IMR-90 (cell line): ENCODE results near the gene POU6F1. TPM values are rescaled to one million over a fixed set of nuclear protein-coding genes. Genes with fewer than 3 reads are reported as not detected.

Experiments used
- ATAC-seq: fragments of 200-7000 bp; cut with Tn5 transposase; 2 replicates; pipeline ENCODE4 v1.9.1; 2020; ENCODE audit warnings: low read depth, mild to moderate bottlenecking, moderate library complexity
- BruUV-seq: library from RNA; stranded (reverse); fragments of 400-500 nt; replicated peaks from 2 replicates; lab custom pipeline; 2021; lab: Mats Ljungman, UMichigan
- CTCF ChIA-PET: fragments of 300-600 bp; formaldehyde crosslinking; extraction: SDS; loops from one replicate; lab custom pipeline; 2021; ENCODE audit warnings: antibody characterized with exemption; lab: Yijun Ruan, JAX
- POLR2A ChIA-PET: fragments of 300-600 bp; sonication (Branson Sonifier 250); formaldehyde crosslinking; loops from one replicate; lab custom pipeline; 2022; ENCODE audit warnings: antibody characterized with exemption; ENCODE audit not compliant: unreplicated experiment; lab: Charles Lee
- DNase-seq: peaks from one replicate; pipeline ENCODE4 v3.0.0; 2013
- H2AFZ ChIP-seq: replicated peaks from 2 replicates; pipeline ENCODE3; 2013; ENCODE audit warnings: low read length, mild to moderate bottlenecking; ENCODE audit not compliant: poor library complexity
- H2AK5ac ChIP-seq: 2 replicates; pipeline ENCODE4 v1.6.1; 2013; ENCODE audit warnings: low read depth, low read length, inconsistent platforms
- H2AK9ac ChIP-seq: replicated peaks from 2 replicates; pipeline ENCODE3; 2013; ENCODE audit warnings: mild to moderate bottlenecking, low read depth, low read length, moderate library complexity; ENCODE audit not compliant: poor library complexity
- H2BK120ac ChIP-seq: 2 replicates; pipeline ENCODE4 v1.6.1; 2013; ENCODE audit warnings: low read depth, low read length, inconsistent platforms
- H2BK15ac ChIP-seq: 3 replicates; pipeline ENCODE4 v1.6.1; 2013; ENCODE audit warnings: low read depth, low read length, inconsistent platforms
- H2BK20ac ChIP-seq: 2 replicates; pipeline ENCODE4 v1.6.1; 2013; ENCODE audit warnings: low read depth, mild to moderate bottlenecking, inconsistent platforms, low read length, moderate library complexity
- H2BK5ac ChIP-seq: 2 replicates; pipeline ENCODE4 v1.6.1; 2013; ENCODE audit warnings: mild to moderate bottlenecking, low read depth, low read length, inconsistent platforms; ENCODE audit not compliant: poor library complexity, severe bottlenecking
- H3K14ac ChIP-seq: replicated peaks from 2 replicates; pipeline ENCODE4 v1.6.1; 2013; ENCODE audit warnings: low read depth, low read length, inconsistent platforms
- H3K18ac ChIP-seq: 2 replicates; pipeline ENCODE4 v1.6.1; 2013; ENCODE audit warnings: low read depth, low read length, control low read depth
- H3K23ac ChIP-seq: 2 replicates; pipeline ENCODE4 v1.6.1; 2013; ENCODE audit warnings: low read depth, low read length, inconsistent platforms
- H3K27ac ChIP-seq: 2 replicates; pipeline ENCODE4 v1.5.1; 2013; ENCODE audit warnings: mild to moderate bottlenecking, control low read depth, low read length; ENCODE audit not compliant: insufficient read depth
- H3K27me3 ChIP-seq: 2 replicates; pipeline ENCODE4 v1.6.1; 2013; ENCODE audit warnings: low read length; ENCODE audit not compliant: control insufficient read depth, insufficient read depth
- H3K36me3 ChIP-seq: 2 replicates; pipeline ENCODE4 v1.6.1; 2013; ENCODE audit warnings: low read length, mixed read lengths; ENCODE audit not compliant: control insufficient read depth, insufficient read depth
- H3K4ac ChIP-seq: 2 replicates; pipeline ENCODE4 v1.6.1; 2013; ENCODE audit warnings: low read depth, low read length, inconsistent platforms
- H3K4me1 ChIP-seq: 2 replicates; pipeline ENCODE4 v1.6.1; 2013; ENCODE audit warnings: low read length, mixed read lengths; ENCODE audit not compliant: control insufficient read depth, insufficient read depth
- H3K4me2 ChIP-seq: 2 replicates; pipeline ENCODE4 v1.6.1; 2013; ENCODE audit warnings: low read depth, mild to moderate bottlenecking, control low read depth, low read length, moderate library complexity
- H3K4me3 ChIP-seq: 2 replicates; pipeline ENCODE4 v1.5.1; 2013; ENCODE audit warnings: low read depth, mild to moderate bottlenecking, control low read depth, low read length, moderate library complexity; ENCODE audit not compliant: insufficient read depth
- H3K56ac ChIP-seq: 2 replicates; pipeline ENCODE4 v1.6.1; 2013; ENCODE audit warnings: low read length, inconsistent platforms; ENCODE audit not compliant: insufficient read depth; ENCODE audit errors: extremely low read depth
- H3K79me1 ChIP-seq, 2 experiments: 2 replicates each; pipeline ENCODE4 v1.6.1; 2013; ENCODE audit warnings: low read length in 2 of 2, inconsistent platforms in 1 of 2, low read depth in 1 of 2
- H3K9ac ChIP-seq: 2 replicates; pipeline ENCODE4 v1.6.1; 2013; ENCODE audit warnings: low read depth, low read length, control low read depth
- H3K9me1 ChIP-seq: 2 replicates; pipeline ENCODE4 v1.6.1; 2013; ENCODE audit warnings: low read length, inconsistent platforms; ENCODE audit not compliant: insufficient read depth
- H3K9me3 ChIP-seq: 2 replicates; pipeline ENCODE4 v1.6.1; 2013; ENCODE audit warnings: low read length; ENCODE audit not compliant: control insufficient read depth, insufficient read depth
- H4K20me1 ChIP-seq: 2 replicates; pipeline ENCODE4 v1.6.1; 2013; ENCODE audit warnings: low read length, inconsistent platforms; ENCODE audit not compliant: insufficient read depth
- H4K5ac ChIP-seq: 2 replicates; pipeline ENCODE4 v1.6.1; 2013; ENCODE audit warnings: mild to moderate bottlenecking, low read depth, low read length, control low read depth
- H4K8ac ChIP-seq, 2 experiments: 2 replicates each; pipeline ENCODE4 v1.6.1; 2013; ENCODE audit warnings: low read depth in 2 of 2, low read length in 2 of 2, control low read depth in 1 of 2, inconsistent platforms in 1 of 2
- H4K91ac ChIP-seq: 2 replicates; pipeline ENCODE4 v1.6.1; 2013; ENCODE audit warnings: low read depth, low read length, inconsistent platforms; ENCODE audit not compliant: insufficient read depth
- BHLHE40 ChIP-seq: fragments of 150-350 bp; IDR thresholded peaks from 2 replicates; pipeline ENCODE4 v1.6.1; 2016; ENCODE audit warnings: mild to moderate bottlenecking, low read depth, low read length
- FOS ChIP-seq: fragments of 150-350 bp; IDR thresholded peaks from 2 replicates; pipeline ENCODE4 v1.6.1; 2016; ENCODE audit warnings: low read depth, low read length
- MAFK ChIP-seq: IDR thresholded peaks from 2 replicates; pipeline ENCODE4 v1.6.1; 2012; ENCODE audit warnings: low read depth, low read length, improper control_type of control experiment
- MAZ ChIP-seq: IDR thresholded peaks from 2 replicates; pipeline ENCODE4 v1.6.1; 2012; ENCODE audit warnings: low read depth, mild to moderate bottlenecking, low read length, improper control_type of control experiment, moderate library complexity, borderline replicate concordance
- MXI1 ChIP-seq: IDR thresholded peaks from 2 replicates; pipeline ENCODE4 v1.6.1; 2012; ENCODE audit warnings: low read depth, mild to moderate bottlenecking, low read length, moderate library complexity, borderline replicate concordance
- NFE2L2 ChIP-seq: fragments of 150-350 bp; IDR thresholded peaks from 2 replicates; pipeline ENCODE4 v1.6.1; 2016; ENCODE audit warnings: low read depth, mild to moderate bottlenecking, low read length
- RAD21 ChIP-seq: IDR thresholded peaks from 2 replicates; pipeline ENCODE4 v1.6.1; 2012; ENCODE audit warnings: low read length, improper control_type of control experiment
- SMC3 ChIP-seq: fragments of 150-350 bp; IDR thresholded peaks from 2 replicates; pipeline ENCODE4 v1.6.1; 2016; ENCODE audit warnings: low read depth, mild to moderate bottlenecking, antibody characterized with exemption, low read length, moderate library complexity
- WGBS, 2 experiments: methylation state at CpG; one replicate each; pipeline versions ENCODE4 v1.1.5 to v1.1.7; 2013; ENCODE audit warnings: missing lambda C conversion rate in 2 of 2; ENCODE audit not compliant: insufficient read length in 1 of 2; ENCODE audit errors: extremely low coverage in 2 of 2; 5-methylcytosine and 5-hydroxymethylcytosine counted together
- dilution Hi-C: fragments of 300-500 bp; cut with HindIII; formaldehyde crosslinking; loops from one replicate; pipeline ENCODE4 v1.14.3; 2018; ENCODE audit warnings: low sequenced_read_pairs; ENCODE audit not compliant: unreplicated experiment
- in situ Hi-C: fragments of 300-500 bp; cut with MboI; formaldehyde crosslinking; loops from 3 replicates; pipeline ENCODE4 v1.14.3; 2019; ENCODE audit warnings: low sequenced_read_pairs, inconsistent platforms, mixed read lengths
- intact Hi-C: fragments of 100-400 bp; cut with micrococcal nuclease; formaldehyde crosslinking; loops from 2 replicates; pipeline ENCODE4 v1.10.0; 2022
- polyA plus RNA-seq, 3 experiments: library from polyadenylated mRNA; depleted of rRNA; stranded (reverse); fragments of >200 nt; gene quantifications; 2 replicates each; pipeline ENCODE4 v1.2.3, GENCODE V29; 2012; ENCODE audit warnings: low replicate concordance in 1 of 3
- total RNA-seq: library from RNA; depleted of rRNA; stranded (reverse); fragments of >200 nt; gene quantifications from 2 replicates; pipeline ENCODE4 v1.2.3, GENCODE V29; 2012
- TF ChIP-seq, protein P1 (sequence below): fragments of 150-350 bp; IDR thresholded peaks from 2 replicates; pipeline ENCODE4 v1.6.1; 2016; ENCODE audit warnings: low read depth, mild to moderate bottlenecking, low read length, moderate library complexity, borderline replicate concordance
- TF ChIP-seq, protein P2 (sequence below): conservative IDR thresholded peaks from 2 replicates; pipeline ENCODE4 v1.5.1; 2012; ENCODE audit warnings: mild to moderate bottlenecking, low read depth, low read length, improper control_type of control experiment
- TF ChIP-seq, protein P3 (sequence below): fragments of 150-350 bp; IDR thresholded peaks from 2 replicates; pipeline ENCODE4 v1.6.1; 2017; ENCODE audit warnings: mild to moderate bottlenecking, antibody characterized with exemption, low read length, low read depth

The POU6F1 gene
- total and polyA plus RNA-seq, 2 of the 4 experiments (the other 2 are of a cell fraction), result 0.90 to 3.6 TPM

DNA sequence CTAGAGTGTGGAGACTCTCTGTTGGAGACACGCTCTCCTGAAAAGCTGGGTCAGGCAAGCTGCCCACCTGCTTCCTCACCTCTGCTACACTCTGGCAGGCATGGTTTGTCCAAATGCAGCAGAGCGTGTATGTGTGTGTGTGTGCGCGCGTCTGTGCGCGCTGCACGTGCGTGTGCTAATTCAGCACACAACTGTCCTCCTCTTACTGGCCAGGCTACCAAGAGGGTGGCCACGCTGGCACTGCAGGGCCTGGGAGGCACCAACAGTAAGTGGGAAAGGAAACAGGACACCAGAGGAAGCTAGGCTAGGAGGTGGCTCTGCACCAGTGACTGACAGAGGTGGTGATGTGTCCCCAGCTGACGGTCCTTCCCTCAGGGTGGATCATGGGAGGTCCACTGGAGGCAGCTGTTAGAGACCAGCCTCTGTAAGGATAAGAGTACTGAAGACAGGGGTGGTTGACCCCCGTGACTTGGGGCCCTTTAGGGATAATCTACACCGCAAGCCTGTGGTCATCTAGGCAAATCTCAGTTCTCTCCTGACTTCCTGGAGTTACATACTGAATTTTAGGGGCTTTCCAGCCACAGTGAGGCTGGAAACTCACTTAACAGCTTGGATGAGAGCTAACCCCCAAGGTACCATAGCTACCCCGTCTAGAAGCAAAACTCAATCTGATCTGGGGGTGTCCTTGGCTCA lies 29.4 kb downstream of the POU6F1 start (continued):
- no peak for TF ChIP-seq MXI1

DNA sequence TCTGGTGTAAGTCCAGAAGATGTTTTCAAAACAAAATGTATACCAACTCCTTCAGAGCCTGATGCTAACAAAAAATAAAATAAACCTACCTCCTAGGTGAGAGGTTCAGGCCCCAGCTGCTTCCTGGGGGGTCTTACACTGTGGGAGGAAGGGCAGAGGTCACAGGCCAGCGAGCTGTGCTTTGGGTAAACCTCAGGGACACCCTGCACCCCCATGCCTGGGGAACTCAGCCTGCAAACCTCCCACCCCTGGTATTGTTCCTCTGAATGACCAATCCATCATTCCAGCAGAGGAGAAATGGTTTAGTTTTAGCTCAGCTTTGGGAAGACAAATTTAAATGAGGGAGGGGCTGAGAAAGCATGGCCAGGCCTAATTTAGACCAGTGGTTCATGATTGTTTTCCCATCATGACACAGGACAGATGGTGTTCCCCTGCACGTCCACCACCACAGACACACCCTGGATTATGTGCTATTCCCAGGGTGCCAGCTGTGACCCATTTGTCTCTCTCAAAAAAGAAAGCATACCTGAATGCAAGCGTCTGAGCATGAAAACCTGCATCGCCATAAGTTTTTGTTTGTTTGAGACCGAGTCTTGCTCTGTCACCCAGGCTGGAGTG lies 30.4 kb downstream of the POU6F1 start:
- no peaks in the 10 kb centered on the region for H4K20me1 ChIP-seq
- in situ Hi-C loops (no loop called here), intact Hi-C loops (no loop called here), dilution Hi-C loops (no loop called here)
- H3K4me3 ChIP-seq, result no peak overlapping the region
- no CpG with 5 or more reads among the region's 5 CpGs for WGBS, 2 experiments
- H3K56ac ChIP-seq, result no peak overlapping the region
- ChIA-PET CTCF (interaction anchor here (0.7 kb wide), 1 partner anchor 92 kb away, joined by 3 read pairs; no protein-coding TSS in a partner anchor), POLR2A (interaction anchor here (0.5 kb wide), 1 partner anchor 30 kb away, joined by 3 read pairs; no protein-coding TSS in a partner anchor)
- H3K4ac ChIP-seq, result no peak overlapping the region
- no peak overlapping the region for H3K9ac ChIP-seq
- no peak overlapping the region for H3K27ac ChIP-seq
- H4K91ac ChIP-seq, result no peak overlapping the region
- peaks cover 2% of the 10 kb centered on the region for H3K27me3 ChIP-seq
- no peaks in the 10 kb centered on the region for H3K79me1 ChIP-seq
- no peak overlapping the region for H3K4me2 ChIP-seq
- peak overlapping the region; percentile 33 for H2AK9ac ChIP-seq
- no peak overlapping the region for H2AFZ ChIP-seq
- no peak overlapping the region for H2BK120ac ChIP-seq
- H3K4me1 ChIP-seq, result 0 out of 2 replicates have a peak, but pooled peaks cover 2% of the 10 kb centered on the region
- H2AK5ac ChIP-seq, result no peak overlapping the region
- 0 out of 2 replicates have a peak, but pooled peaks cover 2% of the 10 kb centered on the region for H3K9me1 ChIP-seq
- no peak for ATAC-seq
- H3K18ac ChIP-seq, result no peak overlapping the region
- no TSS peak for BruUV-seq
- no peak for DNase-seq
- H2BK15ac ChIP-seq, result no peak overlapping the region
- H2BK5ac ChIP-seq, result no peak overlapping the region
- no peaks in the 10 kb centered on the region for H3K9me3 ChIP-seq
- no peak overlapping the region for H2BK20ac ChIP-seq
- H4K8ac ChIP-seq, result no peak overlapping the region
- H4K5ac ChIP-seq, result no peak overlapping the region
- no peak overlapping the region for H3K14ac ChIP-seq
- H3K23ac ChIP-seq, result no peak overlapping the region
- H3K36me3 ChIP-seq, result peaks cover 16% of the 10 kb centered on the region
- TF ChIP-seq, protein P1, sequence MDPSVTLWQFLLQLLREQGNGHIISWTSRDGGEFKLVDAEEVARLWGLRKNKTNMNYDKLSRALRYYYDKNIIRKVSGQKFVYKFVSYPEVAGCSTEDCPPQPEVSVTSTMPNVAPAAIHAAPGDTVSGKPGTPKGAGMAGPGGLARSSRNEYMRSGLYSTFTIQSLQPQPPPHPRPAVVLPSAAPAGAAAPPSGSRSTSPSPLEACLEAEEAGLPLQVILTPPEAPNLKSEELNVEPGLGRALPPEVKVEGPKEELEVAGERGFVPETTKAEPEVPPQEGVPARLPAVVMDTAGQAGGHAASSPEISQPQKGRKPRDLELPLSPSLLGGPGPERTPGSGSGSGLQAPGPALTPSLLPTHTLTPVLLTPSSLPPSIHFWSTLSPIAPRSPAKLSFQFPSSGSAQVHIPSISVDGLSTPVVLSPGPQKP, result no peak
- no peak for TF ChIP-seq BHLHE40
- no peak for TF ChIP-seq MAZ
- no peak for TF ChIP-seq MXI1
- no peak for TF ChIP-seq RAD21
- TF ChIP-seq, protein P2, sequence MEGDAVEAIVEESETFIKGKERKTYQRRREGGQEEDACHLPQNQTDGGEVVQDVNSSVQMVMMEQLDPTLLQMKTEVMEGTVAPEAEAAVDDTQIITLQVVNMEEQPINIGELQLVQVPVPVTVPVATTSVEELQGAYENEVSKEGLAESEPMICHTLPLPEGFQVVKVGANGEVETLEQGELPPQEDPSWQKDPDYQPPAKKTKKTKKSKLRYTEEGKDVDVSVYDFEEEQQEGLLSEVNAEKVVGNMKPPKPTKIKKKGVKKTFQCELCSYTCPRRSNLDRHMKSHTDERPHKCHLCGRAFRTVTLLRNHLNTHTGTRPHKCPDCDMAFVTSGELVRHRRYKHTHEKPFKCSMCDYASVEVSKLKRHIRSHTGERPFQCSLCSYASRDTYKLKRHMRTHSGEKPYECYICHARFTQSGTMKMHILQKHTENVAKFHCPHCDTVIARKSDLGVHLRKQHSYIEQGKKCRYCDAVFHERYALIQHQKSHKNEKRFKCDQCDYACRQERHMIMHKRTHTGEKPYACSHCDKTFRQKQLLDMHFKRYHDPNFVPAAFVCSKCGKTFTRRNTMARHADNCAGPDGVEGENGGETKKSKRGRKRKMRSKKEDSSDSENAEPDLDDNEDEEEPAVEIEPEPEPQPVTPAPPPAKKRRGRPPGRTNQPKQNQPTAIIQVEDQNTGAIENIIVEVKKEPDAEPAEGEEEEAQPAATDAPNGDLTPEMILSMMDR, result no peak
- no peak for TF ChIP-seq SMC3
- TF ChIP-seq NFE2L2, result no peak
- TF ChIP-seq FOS, result no peak
- TF ChIP-seq, protein P3, sequence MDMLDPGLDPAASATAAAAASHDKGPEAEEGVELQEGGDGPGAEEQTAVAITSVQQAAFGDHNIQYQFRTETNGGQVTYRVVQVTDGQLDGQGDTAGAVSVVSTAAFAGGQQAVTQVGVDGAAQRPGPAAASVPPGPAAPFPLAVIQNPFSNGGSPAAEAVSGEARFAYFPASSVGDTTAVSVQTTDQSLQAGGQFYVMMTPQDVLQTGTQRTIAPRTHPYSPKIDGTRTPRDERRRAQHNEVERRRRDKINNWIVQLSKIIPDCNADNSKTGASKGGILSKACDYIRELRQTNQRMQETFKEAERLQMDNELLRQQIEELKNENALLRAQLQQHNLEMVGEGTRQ, result no peak
- no peak for TF ChIP-seq MAFK
